ES-I3 (cell line): ENCODE measurements around the gene FNBP1.
"Not testable (repeated sequence)": the region's sequence is repeated elsewhere in the genome, so short reads cannot be mapped to it uniquely, and the experiment has no call there.

ENCODE experiments used
- H3K36me3 ChIP-seq: 2 replicates; pipeline ENCODE4 v1.6.1; 2013; ENCODE audit warnings: mild to moderate bottlenecking, low read length, control low read depth, moderate library complexity; ENCODE audit not compliant: insufficient read depth
- H3K4me1 ChIP-seq: 2 replicates; pipeline ENCODE4 v1.6.1; 2013; ENCODE audit warnings: mild to moderate bottlenecking, control low read depth, low read length; ENCODE audit not compliant: insufficient read depth
- H3K9ac ChIP-seq: 2 replicates; pipeline ENCODE4 v1.6.1; 2013; ENCODE audit warnings: low read depth, mild to moderate bottlenecking, low read length, moderate library complexity
- H3K9me3 ChIP-seq: 2 replicates; pipeline ENCODE4 v1.6.1; 2013; ENCODE audit warnings: mild to moderate bottlenecking, low read length, moderate library complexity; ENCODE audit not compliant: control insufficient read depth, insufficient read depth

The FNBP1 gene

DNA sequence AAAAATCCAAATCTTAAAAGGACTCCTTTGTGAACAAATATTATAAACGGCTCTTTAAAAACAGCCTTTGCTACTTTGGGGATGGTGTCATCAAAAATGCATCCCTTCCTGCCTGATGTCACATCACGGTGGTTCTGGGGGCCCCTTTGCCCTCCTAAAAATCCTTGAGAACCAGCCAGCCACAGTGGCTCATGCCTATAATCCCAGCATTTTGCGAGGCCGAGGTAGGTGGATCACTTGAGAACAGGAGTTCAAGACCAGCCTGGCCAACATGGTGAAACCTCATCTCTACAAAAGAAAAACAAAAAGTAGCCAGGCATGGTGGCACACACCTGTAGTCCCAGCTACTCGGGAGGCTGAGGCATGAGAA, 43.9 kb downstream of the FNBP1 start:
- H3K9ac ChIP-seq, result no peak overlapping the region
- H3K36me3 ChIP-seq, result no peaks in the 10 kb centered on the region
- peaks cover 6% of the 10 kb centered on the region; the same call in 1 of the 2 replicates for H3K4me1 ChIP-seq
- no peaks in the 10 kb centered on the region for H3K9me3 ChIP-seq

DNA sequence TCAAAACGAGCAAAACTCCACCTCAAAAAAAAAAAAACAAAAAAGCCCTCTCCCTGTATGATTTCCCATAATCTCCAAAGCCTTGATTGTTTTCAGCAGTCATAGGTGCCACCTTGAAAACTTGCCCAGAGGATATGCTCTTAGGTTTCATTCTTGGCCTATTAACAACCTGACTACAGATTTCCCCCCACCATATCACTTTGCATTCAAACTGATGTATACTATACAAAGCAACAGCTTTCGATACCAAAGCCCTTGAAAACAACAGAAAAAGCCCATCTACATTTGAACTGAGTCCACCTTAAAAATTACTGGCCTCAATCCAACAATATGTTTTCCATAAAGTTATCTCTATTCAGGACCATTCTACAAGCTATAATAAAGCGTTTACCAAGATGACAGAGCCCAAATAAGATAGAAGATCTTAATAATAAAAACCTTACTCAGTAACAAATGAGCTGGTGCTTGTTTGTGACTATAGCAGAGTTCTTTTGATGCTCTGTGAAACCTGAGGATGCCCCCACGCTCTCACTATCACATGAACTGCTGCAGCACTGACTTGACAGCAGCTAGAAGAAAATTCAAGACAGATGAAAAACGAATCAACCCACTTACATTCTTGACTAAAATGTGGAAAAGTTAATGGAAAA, 44.4 kb downstream of the FNBP1 start:
- Histone ChIP-seq H3K9ac (no peak overlapping the region), H3K36me3 (no peaks in the 10 kb centered on the region), H3K4me1 (peaks cover 6% of the 10 kb centered on the region; the same call in 1 of the 2 replicates), H3K9me3 (no peaks in the 10 kb centered on the region)

DNA sequence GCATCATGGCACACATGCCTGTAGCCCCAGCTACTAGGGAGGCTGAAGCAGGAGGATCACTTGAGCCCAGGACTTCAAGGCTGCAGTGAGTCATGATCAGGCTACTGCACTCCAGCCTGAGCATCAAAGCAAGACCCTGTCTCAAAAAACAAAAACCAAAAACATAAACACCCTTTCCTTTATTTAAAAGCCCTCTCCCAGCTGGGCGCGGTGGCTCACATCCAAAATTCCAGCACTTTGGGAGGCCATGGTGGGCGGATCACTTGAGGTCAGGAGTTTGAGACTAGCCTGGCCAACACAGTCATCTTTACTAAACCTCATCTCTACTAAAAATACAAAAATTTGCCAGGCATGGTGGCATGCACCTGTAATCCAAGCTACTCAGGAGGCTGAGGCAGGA, 45.3 kb downstream of the FNBP1 start:
- H3K36me3 ChIP-seq, H3K4me1 ChIP-seq, H3K9me3 ChIP-seq, H3K9ac ChIP-seq: not testable (repeated sequence)

DNA sequence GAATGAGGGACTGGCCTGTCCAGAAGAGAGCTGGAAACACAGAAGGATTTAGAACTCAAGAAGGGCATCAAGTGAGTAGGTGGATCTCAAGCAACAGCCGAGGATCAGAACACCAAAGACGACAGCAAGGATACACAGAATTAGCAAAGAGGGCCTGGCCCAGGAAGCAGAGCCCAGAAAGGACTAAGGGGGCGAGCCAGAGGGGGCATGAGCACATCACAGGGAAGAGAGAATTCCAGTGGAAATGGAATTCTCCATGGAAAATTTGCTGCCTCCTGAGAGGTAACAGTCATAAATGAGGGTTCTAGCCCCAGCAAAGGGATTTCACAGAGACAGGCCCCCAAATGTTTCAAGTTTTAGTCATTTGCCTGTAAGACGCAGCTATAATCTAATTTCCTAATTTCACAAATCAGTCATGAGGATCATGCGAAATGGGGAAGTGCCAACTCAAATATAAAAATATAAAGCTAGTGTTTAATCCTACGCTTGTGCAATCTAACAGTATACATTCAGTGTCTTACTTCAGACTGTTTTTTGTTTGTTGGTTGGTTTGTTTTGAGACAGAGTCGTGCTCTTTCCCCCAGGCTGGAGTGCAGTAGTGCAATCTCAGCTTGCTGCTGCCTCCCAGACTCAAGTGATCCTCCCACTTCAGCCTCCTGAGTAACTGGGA, 46.7 kb downstream of the FNBP1 start:
- peaks cover 12% of the 10 kb centered on the region; the same call in 1 of the 2 replicates for H3K4me1 ChIP-seq
- H3K36me3 ChIP-seq, result no peaks in the 10 kb centered on the region
- no peaks in the 10 kb centered on the region for H3K9me3 ChIP-seq
- H3K9ac ChIP-seq, result no peak overlapping the region

DNA sequence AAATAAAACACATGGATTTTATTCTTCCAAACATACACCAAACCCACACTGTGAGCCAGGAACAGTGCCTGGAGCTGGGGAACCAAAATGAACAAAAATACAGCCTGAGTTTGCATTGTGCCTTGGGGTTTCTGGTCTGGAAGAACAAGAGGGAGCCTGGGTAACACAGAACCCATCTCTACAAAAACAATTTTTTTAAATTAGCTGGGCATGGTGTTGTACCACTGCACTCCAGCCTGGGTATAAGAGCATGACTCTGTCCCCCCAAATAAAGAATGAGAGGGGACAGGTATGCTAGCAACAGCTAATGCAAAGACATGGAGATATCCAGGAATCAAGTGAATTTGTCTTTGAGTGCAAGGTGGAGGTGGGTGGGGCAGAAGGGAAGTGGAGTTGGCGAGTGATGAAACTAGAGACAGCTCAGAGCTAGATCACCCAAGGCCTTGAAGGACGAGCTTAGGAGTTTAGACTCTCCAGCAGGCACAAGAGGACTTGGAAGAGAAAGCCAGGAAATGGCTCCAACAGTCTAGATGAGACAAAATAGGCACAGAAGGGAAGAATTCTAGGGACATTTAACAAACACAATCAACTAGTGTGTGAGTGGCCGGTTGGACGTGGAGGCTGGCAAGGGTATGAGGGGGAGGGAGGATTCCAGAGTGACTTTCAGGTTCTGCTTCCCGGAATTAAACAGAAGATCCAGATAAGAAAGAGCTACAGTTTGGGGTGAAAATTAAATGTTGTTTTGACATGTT, 47.4 kb downstream of the FNBP1 start:
- Histone ChIP-seq H3K36me3 (no peaks in the 10 kb centered on the region), H3K9me3 (no peaks in the 10 kb centered on the region), H3K9ac (no peak overlapping the region), H3K4me1 (peaks cover 13% of the 10 kb centered on the region)

DNA sequence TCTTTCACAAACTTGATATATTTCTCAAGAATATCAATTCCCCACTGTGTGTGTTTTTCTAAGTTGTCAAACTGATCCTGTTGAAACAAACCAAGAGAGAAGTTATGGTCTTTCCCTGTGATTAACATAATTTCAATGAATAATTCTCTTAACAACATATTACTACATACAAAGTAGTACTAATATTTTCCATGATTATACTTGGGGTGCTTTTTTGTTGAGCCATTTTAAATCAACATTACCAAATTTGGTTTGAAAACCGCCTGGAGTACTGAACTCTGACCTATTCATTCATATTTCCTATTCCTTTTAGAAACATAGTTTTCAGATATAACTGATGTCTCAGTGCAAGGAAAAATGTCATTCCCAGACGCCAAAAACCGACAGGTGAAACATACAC, 48.1 kb downstream of the FNBP1 start:
- Histone ChIP-seq H3K9me3 (no peaks in the 10 kb centered on the region), H3K4me1 (peaks cover 17% of the 10 kb centered on the region), H3K9ac (no peak overlapping the region), H3K36me3 (no peaks in the 10 kb centered on the region)

DNA sequence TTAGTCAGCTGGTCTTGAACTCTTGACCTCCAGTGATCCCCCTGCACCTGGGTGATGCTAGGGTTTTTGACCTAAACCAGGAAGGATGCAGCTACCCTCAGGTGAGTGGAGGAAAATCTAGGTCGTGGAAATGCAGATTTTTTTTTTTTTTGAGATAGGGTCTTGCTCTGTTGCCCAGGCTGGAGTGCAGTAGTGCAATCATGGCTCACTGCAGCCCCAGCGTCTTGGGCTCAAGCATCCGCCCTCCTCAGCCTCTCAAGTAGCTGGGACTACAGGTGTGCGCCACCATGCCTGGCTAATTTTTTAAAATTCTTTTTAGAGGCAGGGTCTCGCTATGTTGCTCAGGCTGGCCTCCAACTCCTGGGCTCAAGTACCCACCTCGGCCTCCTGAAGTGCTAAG, 51.9 kb downstream of the FNBP1 start:
- peaks cover 25% of the 10 kb centered on the region for H3K4me1 ChIP-seq
- not testable (repeated sequence) for H3K9ac ChIP-seq, H3K36me3 ChIP-seq, H3K9me3 ChIP-seq

DNA sequence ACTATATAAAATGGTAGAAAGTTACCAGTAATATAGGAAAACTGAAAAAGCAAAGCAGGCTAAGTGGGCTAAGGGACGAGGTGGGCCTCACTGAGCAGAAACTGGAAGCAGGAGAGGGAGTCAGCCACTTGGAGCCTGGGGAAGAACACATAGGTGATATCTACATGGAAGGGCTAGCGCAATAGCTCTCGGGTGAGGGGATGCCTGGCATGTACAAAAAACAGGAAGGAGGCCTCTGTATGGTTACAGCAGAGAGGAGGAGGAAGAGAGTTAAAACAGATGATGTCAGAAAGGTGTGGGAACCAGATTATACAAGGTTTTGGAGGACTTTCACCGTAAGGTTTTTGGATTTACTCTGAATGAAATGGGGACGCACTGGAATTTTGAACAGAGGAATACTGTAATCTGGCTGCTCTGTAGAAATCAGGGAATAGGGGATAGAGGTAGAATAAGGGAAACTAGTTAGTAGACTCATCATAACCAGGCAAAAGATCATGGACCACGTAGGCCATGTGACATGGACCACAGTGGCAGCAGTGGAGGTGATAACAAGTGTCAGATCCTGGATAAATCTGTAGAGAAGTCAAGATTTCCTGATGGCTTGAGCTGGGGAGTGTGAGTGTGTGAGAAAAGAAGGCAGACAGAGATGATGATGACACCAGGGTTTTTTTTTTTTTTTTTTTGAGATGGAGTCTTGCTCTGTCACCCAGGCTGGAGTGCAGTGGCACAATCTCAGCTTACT, 52.5 kb downstream of the FNBP1 start:
- Histone ChIP-seq H3K9me3 (no peaks in the 10 kb centered on the region), H3K36me3 (no peaks in the 10 kb centered on the region), H3K4me1 (peaks cover 19% of the 10 kb centered on the region), H3K9ac (no peak overlapping the region)

DNA sequence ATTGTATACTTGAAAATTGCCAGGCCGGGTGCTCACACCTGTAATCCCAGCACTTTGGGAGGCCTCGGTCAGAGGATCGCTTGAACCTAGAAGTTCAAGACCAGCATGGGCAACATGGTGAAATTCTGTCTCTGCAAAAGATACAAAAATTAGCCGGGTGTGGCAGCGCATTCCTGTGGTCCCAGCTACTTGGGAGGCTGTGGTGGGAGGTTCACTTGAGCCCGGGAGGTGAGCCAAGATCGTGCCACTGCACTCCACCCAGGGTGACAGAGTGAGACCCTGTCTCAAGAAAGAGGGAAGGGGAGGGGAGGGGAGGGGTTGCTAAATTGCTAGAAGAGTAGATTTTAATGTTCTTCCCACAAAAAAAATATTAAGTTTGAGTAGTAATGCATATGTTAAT, 53.2 kb downstream of the FNBP1 start:
- no peaks in the 10 kb centered on the region for H3K9me3 ChIP-seq
- peaks cover 19% of the 10 kb centered on the region for H3K4me1 ChIP-seq
- H3K36me3 ChIP-seq, result no peaks in the 10 kb centered on the region
- no peak overlapping the region for H3K9ac ChIP-seq

DNA sequence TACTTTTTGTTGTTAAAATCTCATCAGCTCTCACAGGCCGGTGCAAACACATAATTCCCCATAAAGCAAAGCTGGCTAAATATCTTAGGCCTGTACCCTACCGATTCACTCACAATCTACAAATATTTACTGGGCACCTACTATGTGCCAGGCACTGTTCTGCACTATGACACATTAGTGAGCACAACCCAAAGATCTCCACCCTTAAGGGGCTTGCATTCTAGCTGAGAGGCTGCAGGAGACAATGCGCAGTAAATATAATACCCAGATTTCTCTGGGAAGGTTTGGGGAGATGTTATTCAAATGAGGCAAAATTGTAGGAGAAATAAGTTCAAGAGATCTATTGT, 53.7 kb downstream of the FNBP1 start:
- peaks cover 19% of the 10 kb centered on the region for H3K4me1 ChIP-seq
- no peaks in the 10 kb centered on the region for H3K9me3 ChIP-seq
- no peak overlapping the region for H3K9ac ChIP-seq
- H3K36me3 ChIP-seq, result no peaks in the 10 kb centered on the region

DNA sequence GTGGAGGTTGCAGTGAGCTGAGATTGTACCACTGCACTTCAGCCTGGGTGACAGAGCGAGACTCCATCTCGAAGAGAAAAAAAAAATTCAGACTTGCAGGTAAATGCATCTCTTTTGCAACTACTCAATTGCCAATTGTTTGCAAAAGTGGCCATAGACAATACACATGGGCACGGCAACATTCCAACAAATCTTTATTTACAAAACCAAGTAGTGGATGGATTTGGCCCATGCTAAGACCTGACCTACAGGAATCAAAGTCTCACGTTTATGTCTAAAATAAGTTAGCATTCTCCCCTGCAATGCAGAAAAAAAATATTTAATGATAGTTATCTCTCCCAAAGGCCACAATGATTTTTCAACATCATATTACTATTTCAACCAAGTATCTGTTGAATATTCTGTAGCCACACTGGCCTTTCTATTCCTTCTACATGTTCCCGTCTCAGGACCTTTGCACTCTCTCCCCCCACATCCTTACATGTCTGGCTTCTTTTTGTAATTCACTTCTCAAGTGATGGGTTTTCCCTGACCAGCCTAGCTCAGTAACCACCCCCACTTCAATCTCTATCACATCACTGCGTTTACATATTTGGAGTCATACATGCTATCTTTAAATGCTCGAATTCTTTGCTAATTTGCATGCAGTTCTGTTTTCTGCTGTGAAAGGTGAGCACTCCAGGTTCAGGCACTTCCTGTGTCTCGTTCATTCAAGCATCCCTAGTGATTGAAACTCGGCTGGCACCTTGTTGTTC, 54.2 kb downstream of the FNBP1 start:
- Histone ChIP-seq H3K36me3 (no peaks in the 10 kb centered on the region), H3K9me3 (no peaks in the 10 kb centered on the region), H3K9ac (no peak overlapping the region)

DNA sequence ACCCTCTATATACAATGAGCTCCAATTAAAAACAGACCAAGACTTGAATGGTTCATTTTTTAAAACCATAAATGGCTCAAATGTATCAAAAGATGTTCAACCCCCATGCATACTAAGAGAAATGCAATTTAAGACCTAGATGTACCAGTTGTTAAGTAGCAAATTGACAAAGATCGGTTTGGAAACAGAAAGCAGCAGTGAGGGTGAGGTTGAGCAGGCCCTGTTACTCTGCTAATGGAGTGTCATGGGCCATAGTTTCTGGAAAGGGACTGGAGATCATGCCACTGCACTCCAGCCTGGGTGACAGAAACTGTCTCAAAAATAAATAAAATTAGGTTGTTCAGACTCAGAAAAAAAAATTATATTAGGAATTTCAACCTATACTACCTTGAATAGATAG, 55.0 kb downstream of the FNBP1 start:
- no peaks in the 10 kb centered on the region for H3K36me3 ChIP-seq
- H3K9me3 ChIP-seq, result no peaks in the 10 kb centered on the region
- H3K4me1 ChIP-seq, result peaks cover 19% of the 10 kb centered on the region
- no peak overlapping the region for H3K9ac ChIP-seq

More for the DNA sequence above, 54.2 kb downstream of the FNBP1 start:
- peaks cover 19% of the 10 kb centered on the region for H3K4me1 ChIP-seq

DNA sequence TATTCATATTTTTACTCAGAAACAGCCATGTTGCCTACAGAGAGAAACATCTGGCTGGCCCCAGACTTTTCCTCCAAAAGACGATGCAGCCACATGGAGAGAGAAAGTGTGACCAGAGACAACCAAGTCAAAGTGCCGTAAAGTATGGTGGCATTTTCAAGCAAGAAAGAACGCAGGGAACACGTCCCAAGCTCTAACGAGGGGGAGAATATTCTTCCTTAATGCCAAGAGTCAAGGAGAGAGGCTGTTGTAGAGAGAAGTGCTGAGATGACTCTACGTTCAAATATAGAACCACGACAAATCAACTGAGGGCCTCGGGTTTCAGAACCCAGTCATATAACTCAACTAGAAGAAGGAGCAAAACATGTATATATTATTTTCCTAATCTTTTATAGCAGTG, 55.9 kb downstream of the FNBP1 start:
- Histone ChIP-seq H3K9me3 (no peaks in the 10 kb centered on the region), H3K9ac (no peak overlapping the region), H3K36me3 (no peaks in the 10 kb centered on the region), H3K4me1 (peaks cover 17% of the 10 kb centered on the region)

DNA sequence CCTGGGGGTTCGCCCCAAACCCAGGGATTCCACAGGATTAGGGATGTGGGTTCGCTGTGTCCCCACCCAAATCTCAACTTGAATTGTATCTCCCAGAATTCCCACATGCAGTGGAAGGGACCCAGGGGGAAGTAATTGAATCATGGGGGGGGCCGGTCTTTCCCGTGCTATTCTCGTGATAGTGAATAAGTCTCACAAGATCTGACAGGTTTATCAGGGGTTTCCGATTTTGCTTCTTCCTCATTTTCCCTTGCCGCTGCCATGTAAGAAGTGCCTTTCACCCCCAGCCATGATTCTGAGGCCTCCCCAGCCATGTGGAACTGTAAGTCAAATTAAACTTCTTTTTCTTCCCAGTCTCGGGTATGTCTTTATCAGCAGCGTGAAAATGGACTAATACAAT, 58.4 kb downstream of the FNBP1 start:
- H3K36me3 ChIP-seq, H3K4me1 ChIP-seq, H3K9me3 ChIP-seq, H3K9ac ChIP-seq: not testable (repeated sequence)
